Measurements from ENCODE around the gene KCNJ4.

The KCNJ4 gene

GRCh38 chr22:38449776-38450175 is 5.2 kb downstream of the KCNJ4 start:
- TF ChIP-seq, protein P1, sequence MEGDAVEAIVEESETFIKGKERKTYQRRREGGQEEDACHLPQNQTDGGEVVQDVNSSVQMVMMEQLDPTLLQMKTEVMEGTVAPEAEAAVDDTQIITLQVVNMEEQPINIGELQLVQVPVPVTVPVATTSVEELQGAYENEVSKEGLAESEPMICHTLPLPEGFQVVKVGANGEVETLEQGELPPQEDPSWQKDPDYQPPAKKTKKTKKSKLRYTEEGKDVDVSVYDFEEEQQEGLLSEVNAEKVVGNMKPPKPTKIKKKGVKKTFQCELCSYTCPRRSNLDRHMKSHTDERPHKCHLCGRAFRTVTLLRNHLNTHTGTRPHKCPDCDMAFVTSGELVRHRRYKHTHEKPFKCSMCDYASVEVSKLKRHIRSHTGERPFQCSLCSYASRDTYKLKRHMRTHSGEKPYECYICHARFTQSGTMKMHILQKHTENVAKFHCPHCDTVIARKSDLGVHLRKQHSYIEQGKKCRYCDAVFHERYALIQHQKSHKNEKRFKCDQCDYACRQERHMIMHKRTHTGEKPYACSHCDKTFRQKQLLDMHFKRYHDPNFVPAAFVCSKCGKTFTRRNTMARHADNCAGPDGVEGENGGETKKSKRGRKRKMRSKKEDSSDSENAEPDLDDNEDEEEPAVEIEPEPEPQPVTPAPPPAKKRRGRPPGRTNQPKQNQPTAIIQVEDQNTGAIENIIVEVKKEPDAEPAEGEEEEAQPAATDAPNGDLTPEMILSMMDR (IDR thresholded peaks at IDR 0.05) = no peak
- peaks cover 56% of the 10 kb centered on the region for H3K27me3 Mint-ChIP-seq (ENCODE audit: low read depth, poor library complexity)
- peaks cover 30% of the 10 kb centered on the region for H3K4me1 Mint-ChIP-seq
- H3K4me3 Mint-ChIP-seq = no peak overlapping the region
- H3K27ac Mint-ChIP-seq = no peak overlapping the region
- H3K9me3 Mint-ChIP-seq = no peaks in the 10 kb centered on the region
- no peaks in the 10 kb centered on the region for H3K36me3 Mint-ChIP-seq (ENCODE audit: low read depth)
- no peak for DNase-seq

DNA sequence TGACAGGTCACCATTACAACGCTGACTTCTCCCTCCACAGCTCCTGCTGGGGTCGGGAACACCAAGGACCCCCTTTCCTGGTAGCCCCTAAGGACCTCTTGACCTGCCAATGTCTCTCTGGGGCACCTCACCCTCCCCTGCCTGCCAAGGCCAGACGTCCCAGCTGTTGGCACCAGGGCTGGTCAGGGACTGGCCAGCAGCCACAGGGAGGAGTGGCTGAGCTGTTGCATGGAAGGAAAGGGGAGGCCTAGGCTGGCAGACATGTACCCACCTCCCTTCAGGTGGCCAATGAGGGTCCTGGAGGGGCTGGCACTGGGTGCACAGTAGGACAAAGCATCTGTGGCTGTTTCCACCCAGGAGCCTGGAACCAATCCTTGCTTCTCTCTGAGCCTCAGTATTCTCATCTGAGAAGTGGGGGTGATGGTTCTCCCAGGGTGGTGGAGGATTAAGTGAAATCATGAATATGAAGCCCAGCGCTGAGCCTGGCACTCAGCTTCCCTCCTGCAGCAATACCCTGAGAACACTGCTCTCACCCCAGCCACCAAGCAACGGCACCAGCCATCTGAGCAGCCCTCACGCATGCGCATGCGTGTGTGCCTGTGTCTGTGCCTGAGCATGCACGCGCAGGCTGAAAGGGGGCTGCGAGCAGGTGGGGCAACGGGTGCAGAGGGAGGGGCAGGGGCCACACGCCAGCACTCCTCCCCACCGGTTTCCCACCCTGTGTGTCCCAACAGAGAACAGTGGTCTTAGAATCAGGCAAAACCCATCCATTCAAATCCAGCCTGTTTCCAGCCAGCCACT is 5.9 kb downstream of the KCNJ4 start:
- TF ChIP-seq, protein P1 (IDR thresholded peaks at IDR 0.05) = no peak
- H3K4me1 Mint-ChIP-seq = peaks cover 31% of the 10 kb centered on the region
- DNase-seq = no peak

GRCh38 chr22:38446018-38446601 is 8.9 kb downstream of the KCNJ4 start:
- H3K36me3 Mint-ChIP-seq (ENCODE audit: low read depth) = no peaks in the 10 kb centered on the region
- TF ChIP-seq, protein P1 (IDR thresholded peaks at IDR 0.05) = no peak
- peaks cover 33% of the 10 kb centered on the region for H3K27me3 Mint-ChIP-seq (ENCODE audit: low read depth, poor library complexity)
- DNase-seq = no peak
- H3K27ac Mint-ChIP-seq = no peak overlapping the region
- no peaks in the 10 kb centered on the region for H3K9me3 Mint-ChIP-seq
- peaks cover 26% of the 10 kb centered on the region for H3K4me1 Mint-ChIP-seq
- H3K4me3 Mint-ChIP-seq = no peak overlapping the region

More for the DNA sequence above, 5.9 kb downstream of the KCNJ4 start:
- no peaks in the 10 kb centered on the region for H3K36me3 Mint-ChIP-seq (ENCODE audit: low read depth)
- no peak overlapping the region for H3K27ac Mint-ChIP-seq
- H3K4me3 Mint-ChIP-seq = no peak overlapping the region
- H3K27me3 Mint-ChIP-seq (ENCODE audit: low read depth, poor library complexity) = peaks cover 52% of the 10 kb centered on the region
- H3K9me3 Mint-ChIP-seq = no peaks in the 10 kb centered on the region

- peaks cover 23% of the 10 kb centered on the region for H3K27me3 Mint-ChIP-seq (ENCODE audit: low read depth, poor library complexity)
- peak overlapping the region; percentile 65 for H3K27ac Mint-ChIP-seq
- H3K4me3 Mint-ChIP-seq = no peak overlapping the region
- no peaks in the 10 kb centered on the region for H3K9me3 Mint-ChIP-seq
- TF ChIP-seq, protein P1 (IDR thresholded peaks at IDR 0.05) = no peak
- no peak for DNase-seq
- H3K4me1 Mint-ChIP-seq = peaks cover 26% of the 10 kb centered on the region
- H3K36me3 Mint-ChIP-seq (ENCODE audit: low read depth) = no peaks in the 10 kb centered on the region
Observed at GRCh38 chr22:38444783-38445182, 10.2 kb downstream of the KCNJ4 start.

GRCh38 chr22:38443628-38444521 is 11.1 kb downstream of the KCNJ4 start:
- H3K4me3 Mint-ChIP-seq = no peak overlapping the region
- no peaks in the 10 kb centered on the region for H3K9me3 Mint-ChIP-seq
- peaks cover 18% of the 10 kb centered on the region for H3K27me3 Mint-ChIP-seq (ENCODE audit: low read depth, poor library complexity)
- H3K4me1 Mint-ChIP-seq = peaks cover 26% of the 10 kb centered on the region
- no peaks in the 10 kb centered on the region for H3K36me3 Mint-ChIP-seq (ENCODE audit: low read depth)
- no peak overlapping the region for H3K27ac Mint-ChIP-seq
- no peak for DNase-seq
- TF ChIP-seq, protein P1 (IDR thresholded peaks at IDR 0.05) = no peak
